SU-DHL-6 (cell line): ENCODE data around the gene ECHS1.

Source experiments
- H2AFZ ChIP-seq: fragments of 200-600 bp; sonication (generic); 2 replicates; pipeline ENCODE4 v1.6.1; 2014; ENCODE audit warnings: low read depth, mild to moderate bottlenecking, moderate library complexity, mixed read lengths, antibody characterized with exemption, low read length; ENCODE audit not compliant: severe bottlenecking
- H3F3A ChIP-seq: fragments of 200-600 bp; shearing (Covaris generic); 2 replicates; pipeline ENCODE4 v1.6.0; 2016; ENCODE audit warnings: antibody characterized with exemption, mild to moderate bottlenecking; ENCODE audit not compliant: insufficient read depth
- H3K27ac ChIP-seq: fragments of 200-600 bp; sonication (generic); 2 replicates; pipeline ENCODE4 v1.5.1; 2016; ENCODE audit warnings: low read depth, mild to moderate bottlenecking, low read length, moderate library complexity, mixed read lengths
- H3K27me3 ChIP-seq: fragments of 200-600 bp; sonication (generic), shearing (Covaris generic); 2 replicates; pipeline ENCODE4 v1.6.0; 2014; ENCODE audit warnings: mild to moderate bottlenecking, low read length
- H3K36me3 ChIP-seq: fragments of 200-600 bp; sonication (generic); 2 replicates; pipeline ENCODE4 v1.6.1; 2014; ENCODE audit warnings: mild to moderate bottlenecking, low read length, mixed read lengths
- H3K4me2 ChIP-seq: fragments of 300-600, 200-600 bp; shearing (Covaris generic), sonication (generic); 2 replicates; pipeline ENCODE4 v1.6.0; 2014; ENCODE audit warnings: low read length, low read depth, mild to moderate bottlenecking; ENCODE audit not compliant: poor library complexity, severe bottlenecking
- H3K4me3 ChIP-seq: fragments of 200-600 bp; sonication (generic); 2 replicates; pipeline ENCODE4 v1.5.1; 2014; ENCODE audit warnings: antibody characterized with exemption, low read length, mild to moderate bottlenecking, mixed read lengths; ENCODE audit not compliant: insufficient read depth, poor library complexity, severe bottlenecking
- H3K79me2 ChIP-seq: fragments of 200-600 bp; sonication (generic); 2 replicates; pipeline ENCODE4 v1.6.1; 2014; ENCODE audit warnings: mild to moderate bottlenecking, low read length, moderate library complexity; ENCODE audit not compliant: insufficient read depth
- H3K9ac ChIP-seq: fragments of 200-600 bp; sonication (generic); 2 replicates; pipeline ENCODE4 v1.7.0; 2014; ENCODE audit warnings: mild to moderate bottlenecking, low read length
- H3K9me2 ChIP-seq: fragments of 200-600 bp; sonication (generic); replicated peaks from 2 replicates; pipeline ENCODE4 v1.6.1; 2014; ENCODE audit warnings: low read length; ENCODE audit not compliant: insufficient read depth
- H3K9me3 ChIP-seq: fragments of 200-600 bp; sonication (generic); 2 replicates; pipeline ENCODE4 v1.6.1; 2014; ENCODE audit warnings: low read length, mixed read lengths; ENCODE audit not compliant: insufficient read depth
- H4K20me1 ChIP-seq: fragments of 200-600 bp; sonication (generic); 2 replicates; pipeline ENCODE4 v1.6.1; 2014; ENCODE audit warnings: low read depth, mild to moderate bottlenecking, antibody characterized with exemption, low read length, moderate library complexity, mixed read lengths
- CTCF ChIP-seq: fragments of 200-600 bp; sonication (generic); IDR thresholded peaks from one replicate; pipeline ENCODE4 v1.5.1; 2017; ENCODE audit warnings: antibody characterized with exemption, mild to moderate bottlenecking, low read length, moderate library complexity; ENCODE audit not compliant: insufficient read depth, poor library complexity, severe bottlenecking
- EZH2phosphoT487 ChIP-seq: fragments of 200-600 bp; sonication (generic), shearing (Covaris generic); conservative IDR thresholded peaks from 2 replicates; pipeline ENCODE4 v1.6.1; 2018; ENCODE audit warnings: mild to moderate bottlenecking, antibody characterized with exemption, low read length, moderate library complexity, mixed read lengths

ECHS1 gene

GRCh38 chr10:133358925-133359310 lies 14.2 kb downstream of the ECHS1 start:
- Histone ChIP-seq H3K9me3 (no peaks in the 10 kb centered on the region), H3K4me3 (no peak overlapping the region), H3F3A (no peaks in the 10 kb centered on the region), H3K36me3 (no peaks in the 10 kb centered on the region), H3K9ac (no peak overlapping the region), H2AFZ (no peak overlapping the region), H4K20me1 (no peaks in the 10 kb centered on the region), H3K79me2 (no peaks in the 10 kb centered on the region), H3K4me2 (no peak overlapping the region), H3K27me3 (no peaks in the 10 kb centered on the region), H3K27ac (no peak overlapping the region), H3K9me2 (no peaks in the 10 kb centered on the region)
- TF ChIP-seq CTCF (no peak), EZH2phosphoT487 (no peak)

- H3K4me3 ChIP-seq, result no peak overlapping the region
- no peaks in the 10 kb centered on the region for H3K9me3 ChIP-seq
- TF ChIP-seq EZH2phosphoT487, result no peak
- TF ChIP-seq CTCF, result no peak
- H3K9ac ChIP-seq, result no peak overlapping the region
- no peaks in the 10 kb centered on the region for H3F3A ChIP-seq
- no peaks in the 10 kb centered on the region for H4K20me1 ChIP-seq
- H3K4me2 ChIP-seq, result no peak overlapping the region
- no peaks in the 10 kb centered on the region for H3K27me3 ChIP-seq
- no peaks in the 10 kb centered on the region for H3K79me2 ChIP-seq
- H3K9me2 ChIP-seq, result no peaks in the 10 kb centered on the region
- H3K27ac ChIP-seq, result no peak overlapping the region
- no peaks in the 10 kb centered on the region for H3K36me3 ChIP-seq
- H2AFZ ChIP-seq, result no peak overlapping the region
Observed at GRCh38 chr10:133358162-133358924, 14.8 kb downstream of the ECHS1 start.

- H2AFZ ChIP-seq, result no peak within 1 kb of the TSS
Observed at GRCh38 chr10:133357285-133358161, 15.6 kb downstream of the ECHS1 start, which contains the start of gene FUOM. TSS of gene FUOM (minus strand) at chr10:133358019. CDS start at chr10:133358007, 12 bp downstream.

More at GRCh38 chr10:133357285-133358161, 15.6 kb downstream of the ECHS1 start, which contains the start of gene FUOM:
- TF ChIP-seq CTCF, result no peak
- TF ChIP-seq EZH2phosphoT487, result no peak
- H3K4me2 ChIP-seq, result peak within 1 kb of the TSS; percentile 27
- H3K9me3 ChIP-seq, result no peaks in the 10 kb centered on the region
- no peaks in the 10 kb centered on the region for H3K79me2 ChIP-seq
- H3K36me3 ChIP-seq, result no peaks in the 10 kb centered on the region
- no peaks in the 10 kb centered on the region for H4K20me1 ChIP-seq
- H3K27me3 ChIP-seq, result no peaks in the 10 kb centered on the region
- H3K9ac ChIP-seq, result no peak within 1 kb of the TSS
- H3K9me2 ChIP-seq, result no peaks in the 10 kb centered on the region
- H3F3A ChIP-seq, result no peaks in the 10 kb centered on the region
- no peak within 1 kb of the TSS for H3K27ac ChIP-seq
- H3K4me3 ChIP-seq, result no peak within 1 kb of the TSS
